K562 (cell line): ENCODE data around the gene HOXB3. TPM values are rescaled to one million over a fixed set of nuclear protein-coding genes. Genes with fewer than 3 reads are reported as not detected.
A peak's percentile ranks its signal among the peaks of the same experiment; 100 is the strongest.

Experiments
- CXXC5 ChIP-seq: fragments of 250-450 bp; sonication (Bioruptor Pico); IDR thresholded peaks from 2 replicates; pipeline ENCODE4 v1.8.0; 2022; ENCODE audit warnings: inconsistent platforms, mild to moderate bottlenecking, moderate library complexity
- ELF2 ChIP-seq: fragments of 250-450 bp; sonication (Bioruptor Pico); IDR thresholded peaks from 2 replicates; pipeline ENCODE4 v1.5.0; 2021; ENCODE audit warnings: mild to moderate bottlenecking
- EP300 ChIP-seq: IDR thresholded peaks from 2 replicates; pipeline ENCODE4 v1.6.1; 2012; ENCODE audit warnings: low read length, improper control_type of control experiment
- ETV1 ChIP-seq: fragments of 450-650 bp; conservative IDR thresholded peaks from 2 replicates; pipeline ENCODE4 v1.6.1; 2016; ENCODE audit warnings: missing genetic modification characterization, control low read depth, low read depth, missing compliant biosample characterization
- GTF2A2 ChIP-seq: IDR thresholded peaks from 2 replicates; pipeline ENCODE4 v1.6.1; 2016; ENCODE audit warnings: mild to moderate bottlenecking, missing genetic modification characterization, missing compliant biosample characterization
- HDGF ChIP-seq: fragments of 450-650 bp; IDR thresholded peaks from 2 replicates; pipeline ENCODE4 v1.6.1; 2016
- L3MBTL2 ChIP-seq: fragments of 450-650 bp; IDR thresholded peaks from 2 replicates; pipeline ENCODE4 v1.6.1; 2016; ENCODE audit warnings: mild to moderate bottlenecking, moderate library complexity
- MAFG ChIP-seq: fragments of 450-650 bp; conservative IDR thresholded peaks from 2 replicates; pipeline ENCODE4 v1.6.1; 2016; ENCODE audit warnings: missing genetic modification characterization, missing compliant biosample characterization
- MAZ ChIP-seq, 2 experiments: fragments of 450-650 bp in 1 of 2; sonication (generic) in 1 of 2; formaldehyde crosslinking; IDR thresholded peaks in 1 of 2; conservative IDR thresholded peaks in 1 of 2; 2 replicates each; pipeline versions ENCODE4 v1.4.0 to v1.5.0; 2020; ENCODE audit warnings: mild to moderate bottlenecking in 1 of 2, missing genetic modification reagents in 1 of 2
- MXI1 ChIP-seq: IDR thresholded peaks from 2 replicates; pipeline ENCODE4 v1.6.1; 2011; ENCODE audit warnings: low read depth, mild to moderate bottlenecking, improper control_type of control experiment, low read length
- NR4A1 ChIP-seq, 2 experiments: fragments of 250-450 bp in 1 of 2; fragments of 450-650 bp in 1 of 2; sonication (Bioruptor Pico) in 1 of 2; IDR thresholded peaks; 2 replicates each; pipeline versions ENCODE4 v1.4.0 to v1.6.1; 2016 to 2020; ENCODE audit warnings: mild to moderate bottlenecking in 2 of 2, missing compliant biosample characterization in 1 of 2, missing genetic modification characterization in 1 of 2, moderate library complexity in 1 of 2
- PHF21A ChIP-seq: fragments of 450-650 bp; IDR thresholded peaks from 2 replicates; pipeline ENCODE4 v1.6.1; 2017; ENCODE audit warnings: low read depth, borderline replicate concordance
- PHF8 ChIP-seq: fragments of 200-600 bp; sonication (generic); IDR thresholded peaks from 2 replicates; pipeline ENCODE4 v1.6.1; 2012; ENCODE audit warnings: mixed run types, mild to moderate bottlenecking, inconsistent platforms, low read length, moderate library complexity, borderline replicate concordance
- RB1 ChIP-seq: fragments of 450-650 bp; IDR thresholded peaks from 2 replicates; pipeline ENCODE4 v1.6.1; 2017; ENCODE audit warnings: low read depth, mild to moderate bottlenecking
- RBM15 ChIP-seq: fragments of 200-400 bp; formaldehyde crosslinking; IDR thresholded peaks from 2 replicates; pipeline ENCODE4 v1.6.1; 2018; ENCODE audit warnings: mild to moderate bottlenecking, low read length, moderate library complexity; ENCODE audit not compliant: insufficient read depth
- REST ChIP-seq, 2 experiments: fragments of 450-650 bp; formaldehyde crosslinking in 1 of 2; IDR thresholded peaks; 2 replicates each; pipeline versions ENCODE4 v1.4.0 to v1.6.1; 2014 to 2020; ENCODE audit warnings: mild to moderate bottlenecking in 2 of 2, borderline replicate concordance in 1 of 2, low read depth in 1 of 2
- SRSF7 ChIP-seq: fragments of 200-400 bp; formaldehyde crosslinking; optimal IDR thresholded peaks from 2 replicates; pipeline ENCODE3; 2017; ENCODE audit warnings: mild to moderate bottlenecking, low read depth, low read length
- XRCC5 ChIP-seq: fragments of 200-400 bp; formaldehyde crosslinking; IDR thresholded peaks from 2 replicates; pipeline ENCODE4 v1.6.1; 2017; ENCODE audit warnings: low read depth, mild to moderate bottlenecking, low read length
- ZNF408 ChIP-seq: fragments of 250-450 bp; sonication (Bioruptor Pico); IDR thresholded peaks from 2 replicates; pipeline ENCODE4 v1.4.0; 2020; ENCODE audit warnings: low read depth, mild to moderate bottlenecking, moderate library complexity
- polyA plus RNA-seq, 8 experiments: library from polyadenylated mRNA; depleted of rRNA in 4 of 8; stranded (reverse) in 5 of 8; unstranded in 3 of 8; fragments of >200 nt; fragmentation: Nextera tagmentation in 2 of 8; fragmentation: Illumina TruSeq in 1 of 8; extraction: Ambion mirVana in 2 of 8; extraction: Trizol in 1 of 8; gene quantifications; 2 replicates each; pipeline versions ENCODE4 v1.2.1 to v1.2.3, GENCODE V29; 2011 to 2014; ENCODE audit warnings: inconsistent platforms in 1 of 8, missing spikeins in 1 of 8
- total RNA-seq, 7 experiments: library from RNA; depleted of rRNA in 6 of 7; stranded (reverse); fragments of >200 nt in 6 of 7; fragmentation: Illumina TruSeq in 2 of 7; extraction: Trizol in 2 of 7; gene quantifications; 2 replicates each; pipeline versions ENCODE4 v1.2.1 to v1.2.3, GENCODE V29; 2011 to 2021; ENCODE audit warnings: low replicate concordance in 1 of 7
- TF ChIP-seq, protein P1 (sequence below), 2 experiments: fragments of 450-650 bp; IDR thresholded peaks; 2 replicates each; pipeline ENCODE4 v1.6.1; 2016

The HOXB3 gene
- total and polyA plus RNA-seq, 9 of the 15 experiments (the other 6 are each of a cell fraction or from before 2014, with no cell fraction given) = 2.4 to 41.3 (median 20.2) TPM

DNA sequence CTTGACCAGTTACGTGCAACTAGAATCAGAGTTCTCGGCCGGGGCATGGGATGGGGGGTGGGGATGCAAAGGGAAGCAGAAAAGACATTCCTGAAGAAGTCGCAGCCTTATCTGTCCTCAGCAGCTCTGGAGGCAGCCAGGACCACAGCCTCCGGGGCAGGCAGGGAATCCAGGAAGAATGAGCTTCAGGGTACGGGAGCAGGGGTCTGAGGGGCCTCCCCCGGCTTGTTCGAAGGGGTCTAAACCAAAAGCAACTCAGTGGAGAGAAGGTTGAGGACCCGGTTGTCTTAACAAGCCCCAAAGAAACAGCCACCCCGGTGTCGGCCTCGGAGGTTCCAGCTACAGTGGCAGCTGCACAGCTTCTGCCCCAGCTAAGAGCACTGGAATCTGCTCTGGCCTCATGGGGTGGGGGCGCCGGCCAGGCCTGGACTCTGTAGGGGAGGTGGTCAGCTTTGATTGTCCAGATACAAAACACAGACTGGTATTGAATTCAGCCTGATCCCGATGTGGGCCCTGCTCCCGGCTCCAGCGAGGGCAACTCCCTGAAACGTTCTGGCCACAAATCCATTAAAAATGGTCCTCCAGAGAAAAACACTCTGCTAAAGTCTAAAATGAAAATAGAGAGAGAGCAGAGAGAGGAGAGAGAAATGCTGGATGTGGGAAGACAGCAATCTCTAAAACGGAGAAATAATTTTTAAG, 19.6 kb downstream of the HOXB3 start (continued):
- TF ChIP-seq RBM15 = no peak
- TF ChIP-seq PHF21A = no peak
- no peak for TF ChIP-seq HDGF
- TF ChIP-seq GTF2A2 = no peak
- TF ChIP-seq NR4A1 (CRISPR knock-in tag; IDR thresholded peaks at IDR 0.05) = no peak
- no peak for TF ChIP-seq NR4A1 (tag; IDR thresholded peaks at IDR 0.05)
- peak; percentile 29 for TF ChIP-seq CXXC5 (CRISPR knock-in tag)
- TF ChIP-seq MXI1 = no peak
- TF ChIP-seq L3MBTL2 = no peak
- no peak for TF ChIP-seq XRCC5
- no peak for TF ChIP-seq MAFG
- no peak for TF ChIP-seq ZNF408 (CRISPR knock-in tag)
- TF ChIP-seq ELF2 = no peak
- TF ChIP-seq, protein P1, sequence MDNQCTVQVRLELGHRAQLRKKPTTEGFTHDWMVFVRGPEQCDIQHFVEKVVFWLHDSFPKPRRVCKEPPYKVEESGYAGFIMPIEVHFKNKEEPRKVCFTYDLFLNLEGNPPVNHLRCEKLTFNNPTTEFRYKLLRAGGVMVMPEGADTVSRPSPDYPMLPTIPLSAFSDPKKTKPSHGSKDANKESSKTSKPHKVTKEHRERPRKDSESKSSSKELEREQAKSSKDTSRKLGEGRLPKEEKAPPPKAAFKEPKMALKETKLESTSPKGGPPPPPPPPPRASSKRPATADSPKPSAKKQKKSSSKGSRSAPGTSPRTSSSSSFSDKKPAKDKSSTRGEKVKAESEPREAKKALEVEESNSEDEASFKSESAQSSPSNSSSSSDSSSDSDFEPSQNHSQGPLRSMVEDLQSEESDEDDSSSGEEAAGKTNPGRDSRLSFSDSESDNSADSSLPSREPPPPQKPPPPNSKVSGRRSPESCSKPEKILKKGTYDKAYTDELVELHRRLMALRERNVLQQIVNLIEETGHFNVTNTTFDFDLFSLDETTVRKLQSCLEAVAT (IDR thresholded peaks at IDR 0.05) = no peak
- TF ChIP-seq ETV1 (tag) = no peak
- no peak for TF ChIP-seq SRSF7
- TF ChIP-seq REST (IDR thresholded peaks at IDR 0.05; ENCODE audit: borderline replicate concordance) = no peak
- no peak for TF ChIP-seq REST (CRISPR knock-in tag; IDR thresholded peaks at IDR 0.05; ENCODE audit: low read depth)
- 0 out of 4 replicates have a peak, but pooled peaks of 1 of the 2 experiments have one; percentile 22 for TF ChIP-seq MAZ (CRISPR knock-in tag; conservative IDR thresholded peaks at IDR 0.05 in 1 of 2, IDR thresholded peaks at IDR 0.05 in 1 of 2)
- TF ChIP-seq RB1 = no peak
- TF ChIP-seq PHF8 = no peak
- TF ChIP-seq EP300 = 0 out of 2 replicates have a peak, but pooled peaks have one; percentile 15
